ENCODE measurements around the gene OR6B3. TPM values are rescaled to one million over a fixed set of nuclear protein-coding genes. Genes with fewer than 3 reads are reported as not detected.

OR6B3 gene
- not detected in 2 replicates for total RNA-seq

DNA sequence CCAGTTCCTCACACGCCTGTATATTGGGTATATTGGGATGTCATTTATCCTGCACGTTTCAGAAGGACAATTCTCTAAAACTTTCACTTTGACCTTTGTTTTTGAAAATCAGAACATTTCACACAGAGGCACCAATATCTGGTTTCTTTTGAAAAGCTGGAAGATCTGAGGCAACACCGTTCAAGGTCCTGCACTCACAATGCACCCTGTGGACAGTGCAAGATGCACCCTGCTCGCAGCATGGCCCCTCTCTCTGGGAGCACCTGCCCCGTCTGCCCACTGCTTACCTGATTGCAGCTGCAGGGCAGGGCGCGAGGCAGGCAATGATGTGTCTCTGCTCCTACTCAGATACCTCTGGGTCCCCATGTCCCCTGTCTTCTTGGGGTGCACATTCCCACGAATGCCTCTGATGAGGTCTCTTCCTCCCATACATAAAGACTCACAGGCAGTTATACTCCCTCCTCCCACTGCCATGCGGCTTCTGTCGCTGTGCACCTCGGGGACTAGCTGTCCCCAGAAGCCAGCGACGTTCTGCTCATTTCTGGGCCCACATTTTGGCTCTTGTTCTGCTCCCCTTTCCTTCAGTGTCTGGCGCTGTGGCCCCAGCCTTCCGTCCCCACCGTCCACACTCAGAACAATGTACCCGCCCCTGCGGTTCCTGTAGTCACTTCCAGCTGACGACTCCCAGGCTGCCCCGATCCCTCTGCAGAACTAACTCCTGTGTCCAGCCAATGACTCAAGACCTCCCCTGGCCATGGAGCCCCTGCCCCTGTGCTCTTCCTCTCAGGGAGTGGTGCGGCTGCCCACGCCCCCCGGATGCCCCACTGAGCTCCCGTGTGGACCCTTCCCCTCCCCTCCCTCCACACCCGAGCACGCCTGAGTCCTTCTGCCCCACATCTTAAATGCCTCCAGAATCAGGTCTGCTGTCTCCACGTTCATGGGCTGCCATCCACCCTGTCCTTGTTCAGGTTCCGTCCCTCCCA, at the start of gene OR6B3:
Gene OR6B3 (minus strand): TSS at position 349 of the 983 bp plus-strand sequence.
- H3K4me1 Mint-ChIP-seq (ENCODE audit: low read depth): no peaks in the 10 kb centered on the region
- no peak within 1 kb of the TSS for H3K27ac Mint-ChIP-seq
- no peak for DNase-seq (ENCODE audit: low spot score)
- no peaks in the 10 kb centered on the region for H3K9me3 Mint-ChIP-seq
- peaks cover 18% of the 10 kb centered on the region for H3K27me3 Mint-ChIP-seq (ENCODE audit: insufficient read depth)
- intact Hi-C loops (cut with micrococcal nuclease): no loop called here
- H3K36me3 Mint-ChIP-seq (ENCODE audit: low read depth): no peaks in the 10 kb centered on the region
- H3K4me3 Mint-ChIP-seq: no peak within 1 kb of the TSS

DNA sequence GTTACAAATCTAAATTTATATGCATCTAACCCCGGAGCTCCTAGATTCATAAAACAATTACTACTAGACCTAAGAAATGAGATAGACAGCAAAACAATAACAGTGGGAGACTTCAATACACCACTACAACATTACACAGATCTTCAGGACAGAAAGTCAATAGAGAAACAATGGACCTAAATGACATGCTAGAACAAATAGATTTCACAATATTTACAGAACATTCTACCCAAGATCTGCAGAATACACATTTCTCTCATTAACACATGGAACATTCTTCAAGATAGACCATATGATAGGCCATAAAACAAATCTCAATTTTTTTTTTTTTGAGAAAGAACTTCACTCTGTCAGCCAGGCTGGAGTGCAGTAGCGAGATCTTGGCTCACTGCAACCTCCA, 45.0 kb upstream of the OR6B3 start:
- peaks cover 6% of the 10 kb centered on the region for H3K9me3 Mint-ChIP-seq
- H3K36me3 Mint-ChIP-seq (ENCODE audit: low read depth): no peaks in the 10 kb centered on the region
- no peak overlapping the region for H3K27ac Mint-ChIP-seq
- H3K4me3 Mint-ChIP-seq: no peak overlapping the region
- peaks cover 59% of the 10 kb centered on the region for H3K27me3 Mint-ChIP-seq (ENCODE audit: insufficient read depth)
- H3K4me1 Mint-ChIP-seq (ENCODE audit: low read depth): no peaks in the 10 kb centered on the region
- no peak for DNase-seq (ENCODE audit: low spot score)
- intact Hi-C loops (cut with micrococcal nuclease): no loop called here

DNA sequence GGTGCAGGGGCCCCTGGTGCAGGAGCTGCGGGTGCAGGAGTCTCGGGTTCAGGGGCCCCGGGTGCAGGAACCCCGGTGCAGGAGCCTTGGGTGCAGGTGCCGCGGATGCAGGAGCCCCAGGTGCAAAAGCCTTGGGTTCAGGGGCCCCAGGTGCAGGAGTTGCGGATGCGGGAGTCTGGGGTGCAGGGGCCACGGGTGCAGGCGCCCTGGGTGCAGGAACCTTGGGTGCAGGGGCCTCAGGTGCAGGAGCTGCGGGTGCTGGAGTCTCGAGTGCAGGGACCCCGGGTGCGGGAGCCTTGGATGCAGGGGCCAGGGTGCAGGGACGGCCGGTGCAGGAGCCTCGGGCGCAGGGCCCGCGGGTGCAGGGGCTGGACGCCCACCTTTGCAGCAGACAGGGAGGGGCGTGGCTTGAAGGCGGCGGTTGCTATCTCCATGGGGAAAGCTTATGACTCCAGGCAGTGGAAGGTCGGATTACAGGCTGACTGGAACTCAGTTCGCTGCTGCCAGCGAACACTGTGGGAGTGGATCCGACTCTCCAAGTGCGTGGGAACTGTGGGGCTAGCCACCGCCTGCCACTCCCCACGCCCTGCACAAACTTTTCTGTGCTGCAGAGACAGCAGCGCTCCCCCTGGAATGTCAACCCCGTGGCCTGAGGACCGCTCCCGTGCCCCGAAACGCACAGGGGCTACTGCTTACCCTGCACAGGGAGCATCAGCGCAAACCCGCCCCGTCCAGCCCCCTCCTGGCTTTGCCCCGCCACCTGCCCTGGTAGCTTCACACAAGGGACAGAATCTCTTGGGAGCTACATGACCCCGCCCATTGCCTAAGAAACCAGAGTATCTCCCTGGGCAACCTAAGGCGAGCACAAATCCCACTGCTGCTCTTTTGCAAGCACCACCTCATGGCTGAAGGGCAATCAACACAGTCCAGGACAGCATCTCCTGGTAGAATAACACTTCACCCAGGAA, 42.5 kb upstream of the OR6B3 start:
- Mint-ChIP-seq H3K27me3 (ENCODE audit: insufficient read depth) (peaks cover 68% of the 10 kb centered on the region), H3K4me1 (ENCODE audit: low read depth) (no peaks in the 10 kb centered on the region), H3K9me3 (peaks cover 6% of the 10 kb centered on the region), H3K36me3 (ENCODE audit: low read depth) (no peaks in the 10 kb centered on the region), H3K4me3 (no peak overlapping the region), H3K27ac (no peak overlapping the region)
- DNase-seq (ENCODE audit: low spot score): no peak
- intact Hi-C loops (cut with micrococcal nuclease): no loop called here

DNA sequence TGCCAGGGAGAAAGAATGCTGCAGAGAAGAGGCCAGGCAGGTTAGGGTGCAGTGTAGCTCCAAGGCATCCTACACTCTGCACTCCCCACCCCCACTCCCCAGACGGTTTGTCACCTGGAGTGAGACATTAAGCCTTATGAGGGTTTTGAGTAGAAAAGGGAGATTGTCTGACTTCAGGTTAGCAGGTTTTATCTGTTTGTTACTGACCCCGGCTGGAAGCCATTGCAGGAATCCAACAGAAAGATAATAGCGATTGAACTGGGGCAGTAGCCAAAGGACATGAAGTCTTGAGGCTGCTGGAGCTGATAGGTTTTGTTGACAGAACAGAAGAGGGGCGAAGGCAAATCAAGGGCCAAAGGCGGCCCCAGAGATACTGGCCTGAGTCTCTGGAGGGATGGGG, 36.0 kb upstream of the OR6B3 start:
- intact Hi-C loops (cut with micrococcal nuclease): no loop called here
- no peak for DNase-seq (ENCODE audit: low spot score)
- H3K4me1 Mint-ChIP-seq (ENCODE audit: low read depth): no peaks in the 10 kb centered on the region
- H3K9me3 Mint-ChIP-seq: peaks cover 22% of the 10 kb centered on the region
- no peak overlapping the region for H3K4me3 Mint-ChIP-seq
- no peaks in the 10 kb centered on the region for H3K36me3 Mint-ChIP-seq (ENCODE audit: low read depth)
- peaks cover 22% of the 10 kb centered on the region for H3K27me3 Mint-ChIP-seq (ENCODE audit: insufficient read depth)
- no peak overlapping the region for H3K27ac Mint-ChIP-seq

DNA sequence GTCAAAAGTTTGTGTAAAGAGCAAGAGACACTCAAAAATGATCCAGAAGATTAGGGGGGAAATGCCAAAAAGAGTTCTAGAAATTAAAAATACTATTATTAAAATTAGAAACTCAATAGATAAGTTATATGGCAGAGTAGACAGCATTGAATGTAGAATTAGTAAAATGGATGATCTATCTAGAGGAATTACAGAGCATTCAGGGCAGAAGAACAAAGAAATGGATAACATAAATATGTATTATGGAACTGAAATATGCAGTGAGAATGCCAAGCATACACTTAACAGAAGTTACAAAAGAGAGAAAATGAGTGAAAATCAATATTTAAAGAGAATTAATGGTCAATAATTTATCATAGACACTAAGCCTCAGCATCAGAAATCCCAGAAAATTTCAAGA, 33.2 kb upstream of the OR6B3 start:
- Mint-ChIP-seq H3K9me3 (peaks cover 22% of the 10 kb centered on the region), H3K27me3 (ENCODE audit: insufficient read depth) (peaks cover 17% of the 10 kb centered on the region), H3K4me1 (ENCODE audit: low read depth) (no peaks in the 10 kb centered on the region), H3K36me3 (ENCODE audit: low read depth) (no peaks in the 10 kb centered on the region), H3K4me3 (no peak overlapping the region), H3K27ac (no peak overlapping the region)
- no peak for DNase-seq (ENCODE audit: low spot score)
- intact Hi-C loops (cut with micrococcal nuclease): no loop called here

DNA sequence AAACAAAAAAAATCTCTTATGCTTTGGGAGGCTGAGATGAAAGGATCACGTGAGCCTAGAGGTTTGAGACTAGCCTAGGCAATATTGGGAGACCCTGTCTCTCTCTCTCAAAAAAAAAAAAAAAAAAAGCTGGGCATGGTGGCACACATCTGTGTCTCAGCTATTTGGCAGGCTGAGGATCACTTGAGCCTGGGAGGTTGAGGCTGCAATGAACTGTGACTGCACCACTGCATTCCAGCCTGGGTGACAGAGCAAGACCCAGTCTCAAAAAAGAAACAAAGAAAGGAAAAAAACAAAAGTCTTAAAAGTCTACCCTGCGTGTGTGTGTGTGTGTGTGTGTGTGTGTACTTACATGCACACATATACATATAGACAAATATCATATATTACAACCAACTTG, 25.3 kb upstream of the OR6B3 start:
- H3K27ac Mint-ChIP-seq: no peak overlapping the region
- intact Hi-C loops (cut with micrococcal nuclease): no loop called here
- H3K4me3 Mint-ChIP-seq: no peak overlapping the region

DNA sequence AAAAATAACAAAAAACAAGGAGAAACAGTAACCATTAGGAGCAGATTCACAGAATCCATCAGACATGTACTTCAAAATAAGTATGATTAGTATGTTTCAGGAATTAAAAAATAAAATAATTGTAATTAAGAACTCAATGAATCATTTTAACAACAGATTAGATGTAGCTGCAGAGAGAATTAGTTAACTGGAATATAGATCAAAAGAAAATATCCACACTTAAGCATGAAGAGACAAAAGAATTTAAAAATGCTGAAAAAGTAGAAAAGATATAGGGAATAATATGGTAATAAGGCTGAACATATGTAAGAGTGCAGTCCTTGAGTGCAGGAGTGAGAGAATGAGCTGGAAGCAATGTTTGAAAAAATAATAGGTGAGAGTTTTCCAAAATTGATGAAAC, 24.1 kb upstream of the OR6B3 start:
- H3K36me3 Mint-ChIP-seq (ENCODE audit: low read depth): no peaks in the 10 kb centered on the region

More for the DNA sequence above, 25.3 kb upstream of the OR6B3 start:
- H3K27me3 Mint-ChIP-seq (ENCODE audit: insufficient read depth): peaks cover 10% of the 10 kb centered on the region
- H3K4me1 Mint-ChIP-seq (ENCODE audit: low read depth): no peaks in the 10 kb centered on the region
- no peaks in the 10 kb centered on the region for H3K36me3 Mint-ChIP-seq (ENCODE audit: low read depth)
- H3K9me3 Mint-ChIP-seq: peaks cover 17% of the 10 kb centered on the region
- DNase-seq (ENCODE audit: low spot score): no peak

DNA sequence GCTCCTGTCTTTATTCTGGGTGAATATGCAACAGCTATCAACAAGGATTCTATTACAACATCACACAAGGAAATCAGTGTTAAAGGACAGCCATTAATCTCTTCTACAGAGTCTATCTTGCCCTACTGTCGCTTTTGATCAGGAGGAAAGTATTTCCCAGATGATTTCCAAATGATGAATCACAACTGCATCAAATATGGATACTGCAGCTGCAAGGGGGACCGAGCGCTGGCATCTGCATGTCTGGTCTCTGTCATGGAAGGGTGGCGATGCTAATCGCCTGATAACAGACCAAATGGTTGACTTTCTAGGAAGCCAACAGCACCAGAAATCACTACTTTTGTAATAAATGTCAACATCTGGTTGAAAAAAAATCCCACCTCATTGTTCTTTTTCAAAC, 21.2 kb upstream of the OR6B3 start:
- intact Hi-C loops (cut with micrococcal nuclease): no loop called here
- no peaks in the 10 kb centered on the region for H3K36me3 Mint-ChIP-seq (ENCODE audit: low read depth)
- DNase-seq (ENCODE audit: low spot score): no peak
- H3K27me3 Mint-ChIP-seq (ENCODE audit: insufficient read depth): peaks cover 7% of the 10 kb centered on the region
- no peaks in the 10 kb centered on the region for H3K4me1 Mint-ChIP-seq (ENCODE audit: low read depth)
- H3K27ac Mint-ChIP-seq: no peak overlapping the region
- H3K9me3 Mint-ChIP-seq: peaks cover 17% of the 10 kb centered on the region
- no peak overlapping the region for H3K4me3 Mint-ChIP-seq

More for the DNA sequence above, 24.1 kb upstream of the OR6B3 start:
- Mint-ChIP-seq H3K27ac (no peak overlapping the region), H3K4me1 (ENCODE audit: low read depth) (no peaks in the 10 kb centered on the region), H3K4me3 (no peak overlapping the region), H3K27me3 (ENCODE audit: insufficient read depth) (peaks cover 10% of the 10 kb centered on the region), H3K9me3 (peaks cover 17% of the 10 kb centered on the region)
- no peak for DNase-seq (ENCODE audit: low spot score)
- intact Hi-C loops (cut with micrococcal nuclease): loop anchor here (1.0 kb wide), 1 partner anchor 40 kb away; no protein-coding TSS in a partner anchor

DNA sequence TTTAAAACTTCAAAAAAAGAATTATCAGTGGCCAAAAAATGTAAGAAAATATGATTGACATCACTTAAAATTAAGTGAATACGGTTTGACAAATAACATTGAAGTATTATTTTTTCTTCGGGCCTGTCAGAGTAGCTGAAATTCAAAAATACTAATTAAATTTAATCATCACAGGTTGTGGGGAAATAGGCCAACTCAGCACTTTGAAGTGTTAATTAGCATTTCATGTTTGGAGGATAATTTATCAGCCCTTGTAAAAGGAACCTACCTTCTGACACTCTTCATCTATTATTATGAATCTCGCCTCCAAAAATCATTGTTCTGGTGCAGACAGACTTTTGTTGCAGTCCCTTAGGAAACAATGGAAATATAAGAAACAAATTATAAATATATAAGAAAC, 17.6 kb upstream of the OR6B3 start:
- no peaks in the 10 kb centered on the region for H3K4me1 Mint-ChIP-seq (ENCODE audit: low read depth)
- no peak overlapping the region for H3K4me3 Mint-ChIP-seq
- no peak overlapping the region for H3K27ac Mint-ChIP-seq
- peaks cover 14% of the 10 kb centered on the region for H3K27me3 Mint-ChIP-seq (ENCODE audit: insufficient read depth)
- H3K36me3 Mint-ChIP-seq (ENCODE audit: low read depth): no peaks in the 10 kb centered on the region
- no peaks in the 10 kb centered on the region for H3K9me3 Mint-ChIP-seq
- no peak for DNase-seq (ENCODE audit: low spot score)
- intact Hi-C loops (cut with micrococcal nuclease): no loop called here

DNA sequence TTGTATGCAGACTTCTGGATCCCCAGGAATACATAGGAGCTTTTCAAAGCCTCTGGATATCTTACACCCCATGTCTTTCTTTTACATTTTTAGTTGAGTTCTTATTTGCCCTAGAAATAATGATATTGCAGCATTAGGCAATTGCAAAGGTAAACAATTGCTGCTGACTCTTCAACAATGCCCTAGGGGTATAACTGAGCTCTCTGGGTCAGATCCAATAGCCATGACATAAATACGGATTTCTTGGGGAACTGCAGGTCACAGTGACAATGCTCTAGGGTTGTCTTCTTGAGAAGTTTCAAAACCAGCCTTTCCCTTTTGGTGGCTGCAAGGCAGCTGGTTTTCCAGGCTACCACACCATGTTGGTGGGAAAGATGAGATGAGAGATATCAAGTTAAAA, 16.5 kb upstream of the OR6B3 start:
- Mint-ChIP-seq H3K27ac (no peak overlapping the region), H3K4me3 (no peak overlapping the region), H3K36me3 (ENCODE audit: low read depth) (no peaks in the 10 kb centered on the region), H3K9me3 (no peaks in the 10 kb centered on the region), H3K4me1 (ENCODE audit: low read depth) (no peaks in the 10 kb centered on the region), H3K27me3 (ENCODE audit: insufficient read depth) (peaks cover 21% of the 10 kb centered on the region)
- intact Hi-C loops (cut with micrococcal nuclease): no loop called here
- no peak for DNase-seq (ENCODE audit: low spot score)

DNA sequence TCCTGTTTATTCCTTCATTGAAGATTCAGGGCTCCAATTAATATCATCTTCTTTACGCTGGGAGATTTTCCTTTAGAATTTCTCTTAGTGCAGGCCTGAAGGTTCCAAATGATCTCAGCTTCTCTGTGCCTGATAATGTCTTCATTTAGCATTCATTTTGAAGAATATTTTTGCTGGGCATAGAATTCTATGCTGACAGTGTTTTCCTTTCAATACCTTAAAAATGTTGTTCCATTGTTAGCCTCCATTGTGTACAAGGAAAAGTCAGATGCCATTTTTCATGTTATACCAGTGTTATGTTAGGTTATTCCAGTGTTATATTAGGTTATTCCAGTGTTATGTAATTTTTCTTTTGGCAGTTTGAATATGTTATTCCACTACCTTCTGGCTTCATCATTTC, 14.9 kb upstream of the OR6B3 start:
- Mint-ChIP-seq H3K4me3 (no peak overlapping the region), H3K27me3 (ENCODE audit: insufficient read depth) (peaks cover 26% of the 10 kb centered on the region), H3K9me3 (no peaks in the 10 kb centered on the region), H3K36me3 (ENCODE audit: low read depth) (no peaks in the 10 kb centered on the region), H3K27ac (no peak overlapping the region), H3K4me1 (ENCODE audit: low read depth) (no peaks in the 10 kb centered on the region)
- intact Hi-C loops (cut with micrococcal nuclease): no loop called here
- DNase-seq (ENCODE audit: low spot score): no peak

DNA sequence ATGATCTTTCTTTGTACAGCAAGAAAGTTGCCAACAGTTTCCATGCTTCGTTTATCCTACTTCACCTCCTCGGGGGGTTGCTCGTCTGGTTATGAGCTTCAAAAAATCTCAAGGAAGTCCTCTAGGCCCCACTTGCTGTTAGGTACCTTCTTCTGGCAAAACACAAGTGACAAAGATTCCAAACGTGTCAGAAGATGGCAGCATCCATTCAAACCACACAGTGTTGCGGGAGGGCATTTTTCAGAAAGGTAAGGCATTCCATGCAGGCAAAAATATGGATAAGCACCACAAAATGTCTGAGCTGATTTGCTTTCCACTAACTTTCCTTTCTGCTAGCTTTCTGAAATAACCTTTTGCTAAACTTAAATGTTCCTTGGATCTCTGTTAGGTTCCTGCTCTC, 13.2 kb upstream of the OR6B3 start:
- Mint-ChIP-seq H3K9me3 (no peaks in the 10 kb centered on the region), H3K27ac (no peak overlapping the region), H3K27me3 (ENCODE audit: insufficient read depth) (peaks cover 33% of the 10 kb centered on the region), H3K4me3 (no peak overlapping the region), H3K36me3 (ENCODE audit: low read depth) (no peaks in the 10 kb centered on the region), H3K4me1 (ENCODE audit: low read depth) (no peaks in the 10 kb centered on the region)
- intact Hi-C loops (cut with micrococcal nuclease): no loop called here
- no peak for DNase-seq (ENCODE audit: low spot score)

DNA sequence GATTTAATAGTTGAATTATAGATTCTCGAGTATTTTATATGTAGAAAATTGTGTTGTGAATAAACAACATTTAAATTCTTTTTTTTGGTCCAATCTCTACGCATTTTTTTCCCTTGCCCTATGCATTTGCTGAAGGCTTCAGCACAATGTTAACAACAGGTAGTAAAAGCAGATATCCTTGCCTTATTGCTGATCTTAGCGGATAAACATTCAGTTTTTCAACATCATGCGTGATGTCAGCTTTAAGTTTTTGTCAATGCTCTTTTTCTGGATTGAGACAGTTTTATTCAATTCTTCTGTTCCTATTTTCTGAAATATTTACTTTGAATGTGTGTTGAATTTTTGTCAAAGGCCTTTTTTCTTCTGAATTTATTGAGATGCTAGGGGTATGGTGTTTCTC, 11.6 kb upstream of the OR6B3 start:
- no peak overlapping the region for H3K27ac Mint-ChIP-seq
- DNase-seq (ENCODE audit: low spot score): no peak
- H3K4me3 Mint-ChIP-seq: no peak overlapping the region
- peaks cover 34% of the 10 kb centered on the region for H3K27me3 Mint-ChIP-seq (ENCODE audit: insufficient read depth)
- no peaks in the 10 kb centered on the region for H3K4me1 Mint-ChIP-seq (ENCODE audit: low read depth)
- intact Hi-C loops (cut with micrococcal nuclease): no loop called here
- H3K9me3 Mint-ChIP-seq: no peaks in the 10 kb centered on the region
- no peaks in the 10 kb centered on the region for H3K36me3 Mint-ChIP-seq (ENCODE audit: low read depth)

All from activated T-helper 1 cell treated with anti-CD3 and anti-CD28 coated beads, Interleukin-12 subunit alpha, Interleukin-12 subunit beta, Interleukin-2, Interleukin-4 antibody, amounts not matched to agents 30 ng/mL and 10 ng/mL and 1 ng/mL, durations not matched to agents 14 hours and 24 hours and 36 hours (primary cell).